NCI-H345 treated with DMSO at 0.1 percent for 48 hours (cell line): ENCODE measurements around the gene SLC35G6.
A peak's percentile ranks its signal among the peaks of the same experiment; 100 is the strongest.
"Not testable (repeated sequence)": the region's sequence is repeated elsewhere in the genome, so short reads cannot be mapped to it uniquely, and the experiment has no call there.

Experiments
- DNase-seq: peaks from one replicate; lab custom pipeline; 2025; ENCODE audit not compliant: unreplicated experiment; lab: John Stamatoyannopoulos, UW

The SLC35G6 gene

GRCh38 chr17:7481275-7481674, at the start of gene SLC35G6:
TSS of gene SLC35G6 (plus strand) at chr17:7481446. CDS start at chr17:7481517, 71 bp downstream.
- DNase-seq = not testable (repeated sequence)

- no peak for DNase-seq
These were observed 49.0 kb upstream of the SLC35G6 start for GRCh38 chr17:7432296-7432695.

- DNase-seq = peak; percentile 35
These were observed 45.3 kb upstream of the SLC35G6 start for GRCh38 chr17:7435676-7436555.

- DNase-seq = peak; percentile 59
These were observed 44.5 kb upstream of the SLC35G6 start for GRCh38 chr17:7436556-7437368.

GRCh38 chr17:7437369-7437863, 43.8 kb upstream of the SLC35G6 start:
- DNase-seq = no peak

GRCh38 chr17:7437950-7438614, 43.2 kb upstream of the SLC35G6 start:
- DNase-seq = no peak

GRCh38 chr17:7438656-7439460, 42.4 kb upstream of the SLC35G6 start:
- no peak for DNase-seq

GRCh38 chr17:7439462-7440112, 41.7 kb upstream of the SLC35G6 start, which contains the start of gene FGF11:
TSS of gene FGF11 (plus strand) at chr17:7439512. CDS start at chr17:7439621, 109 bp downstream.
- no peak for DNase-seq

GRCh38 chr17:7440113-7440833, 41.0 kb upstream of the SLC35G6 start:
- DNase-seq = peak; percentile 5

GRCh38 chr17:7440834-7441195, 40.4 kb upstream of the SLC35G6 start:
- DNase-seq = no peak

- DNase-seq = no peak
These were observed 40.0 kb upstream of the SLC35G6 start for GRCh38 chr17:7441266-7441665.

- DNase-seq = no peak
These were observed 39.1 kb upstream of the SLC35G6 start for GRCh38 chr17:7442142-7442541.

GRCh38 chr17:7443499-7444485, 37.5 kb upstream of the SLC35G6 start:
- no peak for DNase-seq

GRCh38 chr17:7444682-7445618, 36.3 kb upstream of the SLC35G6 start, which contains the start of gene CHRNB1:
TSS of gene CHRNB1 (plus strand) at chr17:7445061. CDS start at chr17:7445128, 67 bp downstream.
- DNase-seq = no peak

- DNase-seq = no peak
These were observed 35.7 kb upstream of the SLC35G6 start for GRCh38 chr17:7445619-7445968.

- DNase-seq = no peak
These were observed 32.8 kb upstream of the SLC35G6 start for GRCh38 chr17:7448461-7448860.
